Measurements from ENCODE around the gene ASCC3.

- TF ChIP-seq CTCF (IDR thresholded peaks at IDR 0.05) (no peak), EP300 (IDR thresholded peaks at IDR 0.05) (no peak), POLR2AphosphoS5 (IDR thresholded peaks at IDR 0.05) (no peak), POLR2A (IDR thresholded peaks at IDR 0.05; ENCODE audit: low read depth) (no peak)
These were observed 366.5 kb downstream of the ASCC3 start for GRCh38 chr6:100514660-100515059.
